HuH-7 (cell line): ENCODE data around the gene KRT71.
A peak's percentile ranks its signal among the peaks of the same experiment; 100 is the strongest.
"Not testable (repeated sequence)": the region's sequence is repeated elsewhere in the genome, so short reads cannot be mapped to it uniquely, and the experiment has no call there.

Experiments used
- DNase-seq: peaks from one replicate; pipeline ENCODE4 v3.0.0; 2011; ENCODE audit warnings: low spot score

Gene KRT71

GRCh38 chr12:52519826-52520662 lies 32.9 kb downstream of the KRT71 start, which contains the start of gene KRT5:
TSS of gene KRT5 (minus strand) at chr12:52520394. CDS start at chr12:52520296, 98 bp downstream.
- no peak for DNase-seq

- DNase-seq: no peak
Measured at GRCh38 chr12:52519387-52519703, 33.6 kb downstream of the KRT71 start.

GRCh38 chr12:52518574-52519386 lies 34.2 kb downstream of the KRT71 start:
- DNase-seq: no peak

- DNase-seq: no peak
Measured at GRCh38 chr12:52517888-52518287, 35.1 kb downstream of the KRT71 start.

- no peak for DNase-seq
Measured at GRCh38 chr12:52517005-52517835, 35.7 kb downstream of the KRT71 start.

- no peak for DNase-seq
Measured at GRCh38 chr12:52515927-52516831, 36.8 kb downstream of the KRT71 start.

GRCh38 chr12:52515319-52515646 lies 37.7 kb downstream of the KRT71 start:
- DNase-seq: no peak

- DNase-seq: no peak
Measured at GRCh38 chr12:52514471-52515318, 38.2 kb downstream of the KRT71 start.

- no peak for DNase-seq
Measured at GRCh38 chr12:52513736-52514135, 39.2 kb downstream of the KRT71 start.

- DNase-seq: no peak
Measured at GRCh38 chr12:52508211-52508610, 44.7 kb downstream of the KRT71 start.

GRCh38 chr12:52506858-52507715 lies 45.9 kb downstream of the KRT71 start:
- peak; percentile 46 for DNase-seq

- DNase-seq: no peak
Measured at GRCh38 chr12:52502877-52503276, 50.1 kb downstream of the KRT71 start.

GRCh38 chr12:52501490-52501889 lies 51.5 kb downstream of the KRT71 start:
- no peak for DNase-seq

- DNase-seq: not testable (repeated sequence)
Measured at GRCh38 chr12:52500574-52500973, 52.4 kb downstream of the KRT71 start.

- DNase-seq: no peak
Measured at GRCh38 chr12:52499806-52500560, 53.0 kb downstream of the KRT71 start.

- DNase-seq: no peak
Measured at GRCh38 chr12:52498946-52499345, 54.0 kb downstream of the KRT71 start.

GRCh38 chr12:52497975-52498374 lies 55.0 kb downstream of the KRT71 start:
- no peak for DNase-seq

GRCh38 chr12:52496590-52497071 lies 56.3 kb downstream of the KRT71 start:
- no peak for DNase-seq

GRCh38 chr12:52496054-52496453 lies 56.9 kb downstream of the KRT71 start:
- no peak for DNase-seq
